ENCODE results near the gene RTP5.

DNA sequence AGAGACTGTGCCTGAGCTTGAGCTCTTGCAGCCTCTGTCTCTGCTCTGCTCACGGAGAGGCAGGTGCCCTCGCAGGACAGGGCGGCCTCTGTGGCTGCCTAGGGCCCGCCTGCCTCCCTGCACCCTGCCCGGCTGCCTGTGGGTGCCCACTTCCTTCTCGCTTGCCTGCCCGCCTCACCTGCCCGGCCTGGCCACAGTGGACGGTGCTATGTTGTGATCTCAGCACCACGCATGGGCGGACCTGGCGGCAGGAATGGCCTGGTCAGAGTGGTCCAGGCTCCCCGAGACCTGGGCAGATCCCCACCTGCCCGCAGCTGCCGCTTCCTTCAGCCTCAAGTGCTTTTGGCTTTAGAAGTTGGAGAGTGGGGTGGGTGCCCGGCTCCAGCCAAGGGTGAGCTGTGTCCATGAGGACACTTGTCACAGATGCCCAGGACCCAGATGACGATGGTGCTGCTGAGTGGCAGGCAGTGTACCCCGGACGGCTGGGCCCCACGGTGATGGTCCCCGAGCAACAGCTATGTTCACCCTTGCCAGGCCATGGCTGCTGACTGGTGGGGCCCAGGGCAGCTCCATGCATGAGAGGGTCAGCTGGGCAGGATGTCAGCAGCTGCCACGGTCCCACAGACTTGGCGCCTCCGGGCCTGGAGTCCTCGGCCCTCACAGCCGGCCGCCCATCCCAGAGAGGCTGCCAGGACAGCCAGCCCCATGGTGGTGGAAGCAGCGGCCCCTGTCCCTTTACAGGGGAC lies 25.3 kb downstream of the RTP5 start:
- TF ChIP-seq, protein P1, sequence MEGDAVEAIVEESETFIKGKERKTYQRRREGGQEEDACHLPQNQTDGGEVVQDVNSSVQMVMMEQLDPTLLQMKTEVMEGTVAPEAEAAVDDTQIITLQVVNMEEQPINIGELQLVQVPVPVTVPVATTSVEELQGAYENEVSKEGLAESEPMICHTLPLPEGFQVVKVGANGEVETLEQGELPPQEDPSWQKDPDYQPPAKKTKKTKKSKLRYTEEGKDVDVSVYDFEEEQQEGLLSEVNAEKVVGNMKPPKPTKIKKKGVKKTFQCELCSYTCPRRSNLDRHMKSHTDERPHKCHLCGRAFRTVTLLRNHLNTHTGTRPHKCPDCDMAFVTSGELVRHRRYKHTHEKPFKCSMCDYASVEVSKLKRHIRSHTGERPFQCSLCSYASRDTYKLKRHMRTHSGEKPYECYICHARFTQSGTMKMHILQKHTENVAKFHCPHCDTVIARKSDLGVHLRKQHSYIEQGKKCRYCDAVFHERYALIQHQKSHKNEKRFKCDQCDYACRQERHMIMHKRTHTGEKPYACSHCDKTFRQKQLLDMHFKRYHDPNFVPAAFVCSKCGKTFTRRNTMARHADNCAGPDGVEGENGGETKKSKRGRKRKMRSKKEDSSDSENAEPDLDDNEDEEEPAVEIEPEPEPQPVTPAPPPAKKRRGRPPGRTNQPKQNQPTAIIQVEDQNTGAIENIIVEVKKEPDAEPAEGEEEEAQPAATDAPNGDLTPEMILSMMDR (IDR thresholded peaks at IDR 0.05; ENCODE audit: low read depth, low read length, poor library complexity, severe bottlenecking), result no peak
- TF ChIP-seq EZH2phosphoT487 (IDR thresholded peaks at IDR 0.05; ENCODE audit: borderline replicate concordance, low read length), result no peak
